NCI-H460 (cell line): ENCODE results near the gene PPP2R5D. TPM values are rescaled to one million over a fixed set of nuclear protein-coding genes. Genes with fewer than 3 reads are reported as not detected.
"Not testable (repeated sequence)": the region's sequence is repeated elsewhere in the genome, so short reads cannot be mapped to it uniquely, and the experiment has no call there.

Experiments
- DNase-seq: peaks from one replicate; pipeline ENCODE4 v3.0.0-alpha.2; 2016; ENCODE audit warnings: low read depth; ENCODE audit errors: extremely low read depth
- polyA plus RNA-seq: library from polyadenylated mRNA; depleted of rRNA; stranded (reverse); fragments of >200 nt; gene quantifications from 2 replicates; pipeline ENCODE4 v1.2.3, GENCODE V29; 2014; cell fraction: nucleus; rRNA removed
- total RNA-seq: library from RNA; depleted of rRNA; stranded (reverse); fragments of >200 nt; shearing (Covaris generic); gene quantifications from 2 replicates; pipeline ENCODE4 v1.2.3, GENCODE V29; 2014; rRNA removed

PPP2R5D gene
- total RNA-seq = 34.8 and 35.7 TPM in 2 replicates
- polyA plus RNA-seq = 20.7 and 28.9 TPM in 2 replicates

DNA sequence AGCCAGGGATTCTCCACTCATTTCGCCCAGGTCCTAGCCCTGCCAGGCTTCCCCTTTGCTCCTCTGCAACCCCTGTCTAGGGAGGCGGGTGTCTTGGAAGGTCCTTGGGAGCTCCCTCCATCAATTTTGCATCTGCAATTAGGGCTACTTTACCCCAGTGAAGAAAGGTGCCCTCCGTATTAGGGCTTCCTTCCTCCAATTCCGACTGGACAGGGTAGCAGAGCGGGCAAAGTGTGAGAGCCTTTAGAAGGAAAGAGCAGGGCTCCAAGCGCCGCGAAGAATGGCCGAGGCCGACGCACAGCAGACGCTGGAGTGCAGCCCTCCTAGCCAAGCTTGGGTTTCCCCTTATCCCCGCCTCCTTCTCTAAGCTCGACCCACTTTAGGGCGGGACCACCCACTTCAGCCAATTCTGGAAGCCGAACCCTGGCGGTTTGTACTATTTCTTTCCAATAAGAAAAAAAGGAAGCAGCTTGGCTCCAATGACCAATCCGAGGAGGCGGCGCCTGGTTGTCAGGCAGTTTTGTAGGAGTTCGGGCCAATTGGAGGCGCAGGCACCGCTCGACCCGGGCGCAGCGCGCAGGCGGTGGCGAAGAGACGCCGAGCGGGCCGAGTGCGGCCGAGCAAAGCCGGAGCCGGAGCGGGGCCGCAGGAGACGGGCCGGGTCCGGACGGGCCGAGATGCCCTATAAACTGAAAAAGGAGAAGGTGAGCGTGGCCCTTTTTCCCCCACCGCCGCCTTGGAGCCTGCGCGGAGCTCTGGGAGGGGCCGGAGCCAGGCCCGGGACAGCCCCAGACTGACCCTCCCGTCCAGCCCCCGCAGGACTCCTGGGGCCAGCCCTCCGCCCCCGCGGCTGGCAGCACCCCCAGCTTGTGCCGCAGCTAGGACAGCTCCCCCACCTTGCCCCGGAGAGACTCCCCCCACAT is at the start of gene PPP2R5D:
PPP2R5D (plus strand) TSS at position 570 of the 923 bp plus-strand sequence; CDS start at position 678, 108 bp downstream.
- peak; percentile 96 for DNase-seq

DNA sequence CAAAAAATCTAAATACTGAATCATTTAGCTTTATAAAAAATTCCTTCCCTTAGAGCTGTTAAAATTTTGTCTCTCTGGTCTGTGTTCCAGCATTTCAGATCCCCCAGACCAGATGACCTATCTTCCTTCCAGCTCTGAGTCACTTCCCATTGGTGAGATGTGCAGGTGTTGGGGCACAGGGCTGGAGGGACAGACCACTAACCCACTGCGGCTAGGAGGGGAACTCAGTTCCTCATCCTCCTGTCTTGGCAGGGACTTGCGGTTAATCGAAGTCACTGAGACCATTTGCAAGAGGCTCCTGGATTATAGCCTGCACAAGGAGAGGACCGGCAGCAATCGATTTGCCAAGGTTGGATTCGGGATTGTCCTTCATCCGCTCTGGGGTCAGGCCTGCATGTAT is 49.0 kb upstream of the PPP2R5D start:
- no peak for DNase-seq

GRCh38 chr6:42936398-42936797 is 48.0 kb upstream of the PPP2R5D start:
- DNase-seq = no peak

- no peak for DNase-seq
Measured at GRCh38 chr6:42937548-42938427, 46.6 kb upstream of the PPP2R5D start.

DNA sequence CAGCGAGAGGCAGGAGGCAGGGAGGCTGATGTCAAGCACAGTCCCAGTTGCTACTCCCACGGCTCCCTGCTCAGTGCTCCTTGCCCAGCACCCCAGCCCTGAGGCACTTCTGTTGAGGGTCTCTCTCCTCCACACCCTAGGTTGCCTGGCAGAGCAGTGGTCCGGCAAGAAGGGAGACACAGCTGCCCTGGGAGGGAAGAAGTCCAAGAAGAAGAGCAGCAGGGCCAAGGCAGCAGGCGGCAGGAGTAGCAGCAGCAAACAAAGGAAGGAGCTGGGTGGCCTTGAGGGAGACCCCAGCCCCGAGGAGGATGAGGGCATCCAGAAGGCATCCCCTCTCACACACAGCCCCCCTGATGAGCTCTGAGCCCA is 46.0 kb upstream of the PPP2R5D start:
- DNase-seq = no peak

GRCh38 chr6:42938987-42939809 is 45.2 kb upstream of the PPP2R5D start:
- no peak for DNase-seq

DNA sequence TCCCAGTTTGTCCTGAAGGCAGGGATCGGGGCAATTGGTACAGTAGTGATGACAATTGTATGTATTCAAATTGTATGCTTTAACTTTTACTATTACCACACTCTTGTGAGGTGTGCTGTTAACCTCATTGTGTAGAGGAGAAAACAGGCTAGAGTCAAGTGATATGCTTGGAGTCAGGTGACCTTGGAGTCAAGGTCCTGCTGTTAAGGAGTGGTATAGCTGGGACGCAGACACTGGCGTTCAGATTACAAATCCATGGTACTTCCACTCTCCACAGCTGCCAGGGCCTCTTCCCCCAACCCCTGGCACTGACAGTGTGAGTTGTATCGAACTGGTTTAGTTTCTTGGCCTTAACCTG is 44.6 kb upstream of the PPP2R5D start:
- no peak for DNase-seq

- DNase-seq = no peak
Measured at GRCh38 chr6:42940493-42941045, 43.8 kb upstream of the PPP2R5D start.

DNA sequence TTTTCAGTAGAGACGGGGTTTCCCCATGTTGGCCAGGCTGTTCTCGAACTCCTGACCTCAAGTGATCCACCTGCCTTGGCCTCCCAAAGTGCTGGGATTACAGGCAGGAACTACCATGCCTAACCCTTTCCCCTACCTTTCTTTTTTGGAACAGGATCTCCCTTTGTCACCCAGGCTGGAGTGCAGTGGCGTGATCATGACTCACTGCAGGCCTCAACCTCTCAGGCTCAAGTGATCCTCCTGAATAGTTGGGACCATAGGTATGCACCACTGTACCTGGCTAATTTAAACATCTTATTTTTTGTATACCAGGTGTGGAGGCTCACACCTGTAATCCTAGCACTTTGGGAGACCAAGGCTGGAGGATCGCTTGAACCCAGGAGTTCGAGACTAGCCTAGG is 43.0 kb upstream of the PPP2R5D start:
- not testable (repeated sequence) for DNase-seq

DNA sequence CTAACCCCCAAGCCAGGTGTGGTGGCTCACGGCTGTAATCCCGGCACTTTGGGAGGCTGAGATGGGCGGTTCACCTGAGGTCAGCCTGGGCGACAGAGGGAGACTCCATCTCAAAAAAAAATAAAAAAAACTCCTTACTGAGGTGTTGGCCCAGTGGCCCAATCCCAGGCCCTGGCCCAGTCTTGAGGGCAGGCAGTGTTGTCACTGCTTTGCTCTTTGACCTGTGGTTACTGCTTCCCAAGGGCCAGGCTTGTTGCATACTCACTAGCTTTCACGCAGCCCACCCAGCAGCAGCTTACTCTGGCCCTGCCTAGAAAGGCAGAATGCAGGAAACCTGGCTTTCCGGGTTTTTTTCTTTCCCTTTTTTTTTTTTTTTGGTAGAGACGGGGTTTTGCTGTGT is 41.9 kb upstream of the PPP2R5D start:
- no peak for DNase-seq

DNA sequence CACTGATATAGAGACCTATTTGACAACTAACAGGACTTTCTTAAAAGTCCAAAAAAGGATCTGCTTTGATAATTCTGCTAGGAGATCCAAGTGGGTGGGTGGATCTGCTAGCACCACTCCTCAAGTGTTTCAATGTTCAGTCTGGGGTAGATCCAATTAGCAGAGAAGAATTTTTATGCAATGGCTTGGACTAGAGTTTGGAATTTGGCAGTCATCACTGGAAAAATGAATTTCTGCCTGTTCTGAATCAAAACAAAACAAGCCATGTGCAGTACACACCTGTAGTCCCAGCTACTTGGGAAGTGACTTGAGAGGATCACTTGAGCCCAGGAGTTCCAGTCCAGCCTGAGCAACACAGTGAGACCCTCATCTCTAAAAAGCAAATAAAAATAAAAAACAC is 36.4 kb upstream of the PPP2R5D start:
- no peak for DNase-seq

- no peak for DNase-seq
Measured at GRCh38 chr6:42952389-42952788, 32.0 kb upstream of the PPP2R5D start.

DNA sequence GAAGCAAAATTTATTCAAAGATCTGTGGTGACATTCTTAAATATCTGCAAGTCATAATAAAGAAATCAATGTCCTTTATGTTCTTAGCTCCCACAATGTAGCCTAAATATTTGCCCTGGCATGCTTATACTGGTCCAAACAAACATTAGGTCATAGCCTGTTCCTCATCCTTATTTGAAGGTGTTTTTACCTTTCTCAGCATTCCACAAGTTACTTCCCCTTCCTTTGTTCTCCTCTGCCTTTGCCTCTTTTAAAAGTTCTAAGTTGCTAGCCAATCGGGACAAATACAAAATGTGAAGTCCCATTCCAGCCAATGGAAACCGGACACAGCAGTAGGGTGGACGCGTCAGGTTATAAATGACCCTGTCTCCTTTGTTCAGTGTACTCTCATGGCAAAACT is 30.0 kb upstream of the PPP2R5D start:
- DNase-seq = not testable (repeated sequence)

GRCh38 chr6:42958125-42958524 is 26.2 kb upstream of the PPP2R5D start:
- no peak for DNase-seq

GRCh38 chr6:42959917-42960242 is 24.5 kb upstream of the PPP2R5D start:
- no peak for DNase-seq

DNA sequence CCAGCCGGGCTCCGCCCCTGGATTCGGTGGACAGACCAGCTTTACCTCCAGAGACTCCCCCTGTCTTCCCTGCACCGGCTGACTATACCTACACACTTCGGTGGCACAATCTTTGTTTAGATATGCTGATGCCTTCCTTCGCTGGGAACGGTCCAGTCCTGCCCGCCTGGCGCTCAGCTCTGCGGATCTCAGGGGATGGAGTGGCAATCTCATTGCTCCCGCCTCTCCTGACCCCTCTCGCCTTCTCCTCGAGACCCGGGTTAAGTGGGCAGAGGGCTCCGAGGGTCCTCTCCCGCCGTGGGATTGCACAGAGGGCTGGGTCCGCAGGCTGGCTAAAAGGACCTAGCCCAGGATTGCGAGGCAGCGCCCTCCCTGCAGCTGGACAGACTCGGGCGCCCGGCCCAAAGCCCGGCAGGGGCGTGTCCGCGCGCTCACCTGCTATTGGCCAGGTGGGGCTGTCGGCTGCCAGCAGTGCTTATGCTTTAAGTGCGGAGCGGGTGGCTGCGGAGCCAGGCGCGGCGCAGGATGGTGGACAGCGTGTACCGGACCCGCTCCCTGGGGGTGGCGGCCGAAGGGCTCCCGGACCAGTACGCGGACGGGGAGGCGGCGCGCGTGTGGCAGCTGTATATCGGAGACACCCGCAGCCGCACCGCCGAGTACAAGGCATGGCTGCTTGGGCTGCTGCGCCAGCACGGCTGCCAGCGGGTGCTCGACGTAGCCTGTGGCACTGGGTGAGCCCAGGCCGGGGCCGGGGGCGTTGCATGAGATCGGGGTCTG is 23.9 kb upstream of the PPP2R5D start, which contains the start of gene GNMT:
GNMT (plus strand) TSS at position 512 of the 777 bp plus-strand sequence; CDS start at position 526, 14 bp downstream.
- no peak for DNase-seq

- DNase-seq = no peak
Measured at GRCh38 chr6:42961020-42961470, 23.3 kb upstream of the PPP2R5D start.

GRCh38 chr6:42962096-42962495 is 22.3 kb upstream of the PPP2R5D start:
- DNase-seq = no peak

GRCh38 chr6:42962502-42963178 is 21.7 kb upstream of the PPP2R5D start:
- no peak for DNase-seq
